Suprapubic skin (tissue), 4 donors: ENCODE results near the gene ATP2C2. TPM values are rescaled to one million over a fixed set of nuclear protein-coding genes. Genes with fewer than 3 reads are reported as not detected.

Experiments
- DNase-seq, 2 donors: peaks; one replicate each; pipeline ENCODE4 v3.0.0-alpha.2; 2019; ENCODE audit warnings: low spot score in 2 of 2
- H3K27ac ChIP-seq: fragments of 200-600 bp; sonication (generic); one replicate; pipeline ENCODE4 v1.5.1; 2019
- H3K27me3 ChIP-seq: fragments of 200-600 bp; sonication (generic); one replicate; pipeline ENCODE4 v1.5.1; 2019
- H3K36me3 ChIP-seq: fragments of 200-600 bp; sonication (generic); one replicate; pipeline ENCODE4 v1.5.1; 2019
- H3K4me1 ChIP-seq: fragments of 200-600 bp; sonication (generic); one replicate; pipeline ENCODE4 v1.5.1; 2019
- H3K4me3 ChIP-seq: fragments of 200-600 bp; sonication (generic); one replicate; pipeline ENCODE4 v1.5.1; 2019; ENCODE audit warnings: mild to moderate bottlenecking
- H3K9me3 ChIP-seq: fragments of 200-600 bp; sonication (generic); one replicate; pipeline ENCODE4 v1.5.1; 2019
- CTCF ChIP-seq, 2 donors: fragments of 200-600 bp in 1 of 2; fragments of 450-650 bp in 1 of 2; sonication (generic) in 1 of 2; IDR thresholded peaks; one replicate each; pipeline ENCODE4 v1.5.1; 2016 to 2019; ENCODE audit warnings: antibody characterized with exemption in 2 of 2, mild to moderate bottlenecking in 1 of 2, moderate library complexity in 1 of 2
- EP300 ChIP-seq: sonication (generic); formaldehyde crosslinking; IDR thresholded peaks from one replicate; pipeline ENCODE4 v1.6.1; 2017; ENCODE audit warnings: antibody characterized with exemption
- POLR2A ChIP-seq, 2 donors: fragments of 450-650 bp; IDR thresholded peaks; one replicate each; pipeline ENCODE4 v1.6.1; 2017; ENCODE audit warnings: antibody characterized with exemption in 2 of 2, mild to moderate bottlenecking in 2 of 2, moderate library complexity in 2 of 2
- POLR2AphosphoS5 ChIP-seq, 3 donors: sonication (generic); formaldehyde crosslinking; IDR thresholded peaks; one replicate each; pipeline ENCODE4 v1.6.1; 2017; ENCODE audit warnings: antibody characterized with exemption in 3 of 3
- WGBS: methylation state at CpG from one replicate; pipeline ENCODE4 v1.1.5; 2018; 5-methylcytosine and 5-hydroxymethylcytosine counted together
- total RNA-seq, 4 donors: library from RNA; depleted of rRNA; stranded (reverse); fragments of >200 nt; gene quantifications; one replicate each; pipeline ENCODE4 v1.1.0, GENCODE V29; 2016

ATP2C2 gene
- total RNA-seq, 4 donors from 2014 or later = 28.0 to 85.6 (median 40.3) TPM

GRCh38 chr16:84323606-84324005, 44.7 kb upstream of the ATP2C2 start:
- 76% methylated on average over 7 of the region's 7 CpGs for WGBS
- Histone ChIP-seq H3K9me3 (no peaks in the 10 kb centered on the region), H3K4me3 (no peak overlapping the region), H3K27ac (no peak overlapping the region), H3K36me3 (no peaks in the 10 kb centered on the region), H3K4me1 (no peaks in the 10 kb centered on the region), H3K27me3 (peaks cover 5% of the 10 kb centered on the region)
- no peak for TF ChIP-seq EP300
- DNase-seq = no peak

- H3K36me3 ChIP-seq = no peaks in the 10 kb centered on the region
- DNase-seq = no peak
- 42% methylated on average over 2 of the region's 2 CpGs for WGBS
- no peak for TF ChIP-seq EP300
- H3K4me3 ChIP-seq = no peak overlapping the region
- H3K9me3 ChIP-seq = no peaks in the 10 kb centered on the region
- H3K27me3 ChIP-seq = no peaks in the 10 kb centered on the region
- H3K4me1 ChIP-seq = no peaks in the 10 kb centered on the region
- no peak overlapping the region for H3K27ac ChIP-seq
These were observed 43.7 kb upstream of the ATP2C2 start for GRCh38 chr16:84324434-84325262.

GRCh38 chr16:84326545-84326944, 41.8 kb upstream of the ATP2C2 start:
- no peak for DNase-seq
- Histone ChIP-seq H3K4me1 (no peaks in the 10 kb centered on the region), H3K27ac (no peak overlapping the region), H3K4me3 (no peak overlapping the region), H3K9me3 (no peaks in the 10 kb centered on the region), H3K27me3 (no peaks in the 10 kb centered on the region), H3K36me3 (no peaks in the 10 kb centered on the region)
- 94% methylated on average over 2 of the region's 2 CpGs for WGBS
- TF ChIP-seq POLR2A (IDR thresholded peaks at IDR 0.05) = no peak
- TF ChIP-seq POLR2AphosphoS5 (IDR thresholded peaks at IDR 0.05) = no peak
- TF ChIP-seq CTCF (IDR thresholded peaks at IDR 0.05) = no peak
- TF ChIP-seq EP300 = no peak

GRCh38 chr16:84327926-84328505, 40.3 kb upstream of the ATP2C2 start:
- Histone ChIP-seq H3K27ac (no peak overlapping the region), H3K9me3 (no peaks in the 10 kb centered on the region), H3K4me3 (no peak overlapping the region), H3K4me1 (no peaks in the 10 kb centered on the region), H3K36me3 (no peaks in the 10 kb centered on the region), H3K27me3 (no peaks in the 10 kb centered on the region)
- WGBS = 69% methylated on average over 13 of the region's 13 CpGs
- TF ChIP-seq CTCF (IDR thresholded peaks at IDR 0.05) (no peak), EP300 (no peak), POLR2A (IDR thresholded peaks at IDR 0.05) (no peak), POLR2AphosphoS5 (IDR thresholded peaks at IDR 0.05) (no peak)
- no peak for DNase-seq

GRCh38 chr16:84329016-84329415, 39.3 kb upstream of the ATP2C2 start:
- no peak for DNase-seq
- H3K27ac ChIP-seq = no peak overlapping the region
- TF ChIP-seq POLR2AphosphoS5 (IDR thresholded peaks at IDR 0.05) (no peak), EP300 (no peak), CTCF (IDR thresholded peaks at IDR 0.05) (no peak), POLR2A (IDR thresholded peaks at IDR 0.05) (no peak)
- no peaks in the 10 kb centered on the region for H3K27me3 ChIP-seq
- H3K4me3 ChIP-seq = no peak overlapping the region
- H3K36me3 ChIP-seq = no peaks in the 10 kb centered on the region
- no peaks in the 10 kb centered on the region for H3K4me1 ChIP-seq
- whole genome bisulfite sequencing = 89% methylated on average over 8 of the region's 8 CpGs
- no peaks in the 10 kb centered on the region for H3K9me3 ChIP-seq

GRCh38 chr16:84329843-84330684, 38.3 kb upstream of the ATP2C2 start:
- TF ChIP-seq CTCF (IDR thresholded peaks at IDR 0.05) (no peak), POLR2A (IDR thresholded peaks at IDR 0.05) (no peak), POLR2AphosphoS5 (IDR thresholded peaks at IDR 0.05) (no peak), EP300 (no peak)
- DNase-seq = no peak
- Histone ChIP-seq H3K4me1 (no peaks in the 10 kb centered on the region), H3K36me3 (no peaks in the 10 kb centered on the region), H3K27me3 (no peaks in the 10 kb centered on the region), H3K9me3 (no peaks in the 10 kb centered on the region), H3K27ac (no peak overlapping the region), H3K4me3 (no peak overlapping the region)
- WGBS = 82% methylated on average over 10 of the region's 18 CpGs
